H1 (cell line): ENCODE data around the gene GPHA2. TPM values are rescaled to one million over a fixed set of nuclear protein-coding genes. Genes with fewer than 3 reads are reported as not detected.
A peak's percentile ranks its signal among the peaks of the same experiment; 100 is the strongest.

Source experiments
- CTCF ChIA-PET: fragments of 300-600 bp; sonication (Branson Sonifier 250); formaldehyde crosslinking; loops from one replicate; lab custom pipeline; 2021; ENCODE audit not compliant: partially characterized antibody; lab: Charles Lee
- POLR2A ChIA-PET: fragments of 300-600 bp; sonication (Branson Sonifier 250); formaldehyde crosslinking; loops from one replicate; lab custom pipeline; 2021; ENCODE audit warnings: inconsistent platforms; ENCODE audit not compliant: partially characterized antibody; lab: Charles Lee
- DNase-seq, 2 experiments: peaks; one replicate each; pipeline versions ENCODE4 v3.0.0 to v3.0.0-alpha.2; 2010 to 2022; ENCODE audit warnings: low spot score in 2 of 2, low read depth in 1 of 2, mixed read lengths in 1 of 2
- FAIRE-seq: peaks from 2 replicates; lab custom pipeline; 2011; peaks lifted over from hg19 to GRCh38; lab: Jason Lieb, UNC
- H2AFZ ChIP-seq: 2 replicates; pipeline ENCODE4 v1.8.1; 2012; ENCODE audit warnings: low read length, inconsistent platforms
- H2AK5ac ChIP-seq: 2 replicates; pipeline ENCODE4 v1.6.1; 2013; ENCODE audit warnings: low read depth, low read length
- H2BK120ac ChIP-seq: replicated peaks from 2 replicates; pipeline ENCODE3; 2013; ENCODE audit warnings: low read depth, low read length, inconsistent platforms
- H2BK12ac ChIP-seq: 2 replicates; pipeline ENCODE4 v1.6.1; 2013; ENCODE audit warnings: low read depth, low read length
- H2BK15ac ChIP-seq: 2 replicates; pipeline ENCODE4 v1.6.1; 2013; ENCODE audit warnings: low read length
- H2BK20ac ChIP-seq: 2 replicates; pipeline ENCODE4 v1.6.1; 2013; ENCODE audit warnings: low read length
- H2BK5ac ChIP-seq: 2 replicates; pipeline ENCODE4 v1.6.1; 2013; ENCODE audit warnings: low read depth, low read length
- H3K14ac ChIP-seq: 2 replicates; pipeline ENCODE4 v1.6.1; 2013; ENCODE audit warnings: inconsistent platforms; ENCODE audit not compliant: insufficient read length
- H3K18ac ChIP-seq: 2 replicates; pipeline ENCODE4 v1.6.1; 2013; ENCODE audit warnings: low read length; ENCODE audit errors: extremely low read depth
- H3K23ac ChIP-seq: 2 replicates; pipeline ENCODE4 v1.6.1; 2013; ENCODE audit warnings: inconsistent platforms; ENCODE audit not compliant: insufficient read length
- H3K23me2 ChIP-seq: 2 replicates; pipeline ENCODE4 v1.6.1; 2013; ENCODE audit warnings: low read depth, low read length
- H3K27ac ChIP-seq: 2 replicates; pipeline ENCODE4 v1.6.1; 2011; ENCODE audit warnings: low read depth, low read length, inconsistent platforms
- H3K27me3 ChIP-seq, 4 experiments: replicated peaks in 1 of 4; 1 replicate in 1 of 4; 2 replicates in 3 of 4; pipeline versions ENCODE4 v1.6.1 to v1.8.1; 2011 to 2013; ENCODE audit warnings: low read length in 3 of 4, mild to moderate bottlenecking in 3 of 4, inconsistent platforms in 2 of 4, mixed read lengths in 2 of 4, moderate library complexity in 1 of 4; ENCODE audit not compliant: control insufficient read depth in 3 of 4, insufficient read depth in 3 of 4; ENCODE audit errors: extremely low read depth in 1 of 4
- H3K36me3 ChIP-seq, 4 experiments: 2 replicates each; pipeline versions ENCODE4 v1.6.1 to v1.8.1; 2011 to 2013; ENCODE audit warnings: mild to moderate bottlenecking in 4 of 4, low read length in 3 of 4, moderate library complexity in 2 of 4, control low read depth in 1 of 4, inconsistent platforms in 1 of 4; ENCODE audit not compliant: insufficient read depth in 4 of 4, control insufficient read depth in 2 of 4
- H3K4ac ChIP-seq: replicated peaks from 2 replicates; pipeline ENCODE3; 2013; ENCODE audit warnings: low read length, low read depth, mixed read lengths, inconsistent platforms; ENCODE audit not compliant: insufficient read length
- H3K4me1 ChIP-seq, 4 experiments: replicated peaks in 1 of 4; 1 replicate in 1 of 4; 2 replicates in 3 of 4; pipeline versions ENCODE4 v1.6.1 to v1.8.1; 2011 to 2013; ENCODE audit warnings: low read length in 3 of 4, inconsistent platforms in 2 of 4, mixed read lengths in 1 of 4; ENCODE audit not compliant: insufficient read depth in 4 of 4, control insufficient read depth in 3 of 4
- H3K4me2 ChIP-seq, 2 experiments: 2 replicates each; pipeline versions ENCODE4 v1.6.1 to v1.8.1; 2011 to 2013; ENCODE audit warnings: low read depth in 2 of 2, low read length in 2 of 2, control low read depth in 1 of 2, inconsistent platforms in 1 of 2, mild to moderate bottlenecking in 1 of 2; ENCODE audit not compliant: insufficient read depth in 1 of 2
- H3K4me3 ChIP-seq, 4 experiments: fragments of 200-600, 300-600 bp in 1 of 4; sonication (generic), shearing (Covaris generic), sonication (Bioruptor Twin) in 1 of 4; 2 replicates each; pipeline versions ENCODE4 v1.5.1 to v1.8.1; 2011 to 2016; ENCODE audit warnings: low read length in 4 of 4, low read depth in 3 of 4, control low read depth in 2 of 4, inconsistent platforms in 2 of 4, mild to moderate bottlenecking in 2 of 4, mixed read lengths in 1 of 4, moderate library complexity in 1 of 4; ENCODE audit not compliant: insufficient read depth in 2 of 4; ENCODE audit errors: extremely low read depth in 1 of 4
- H3K56ac ChIP-seq: replicated peaks from 2 replicates; pipeline ENCODE3; 2013; ENCODE audit warnings: low read depth, mild to moderate bottlenecking, mixed read lengths, low read length, inconsistent platforms; ENCODE audit not compliant: insufficient read length
- H3K79me1 ChIP-seq: 2 replicates; pipeline ENCODE4 v1.6.1; 2013; ENCODE audit warnings: low read depth, low read length, control low read depth
- H3K79me2 ChIP-seq, 2 experiments: 2 replicates each; pipeline versions ENCODE4 v1.6.1 to v1.8.1; 2012 to 2013; ENCODE audit warnings: low read length in 2 of 2, mild to moderate bottlenecking in 2 of 2, inconsistent platforms in 1 of 2; ENCODE audit not compliant: insufficient read depth in 2 of 2, control insufficient read depth in 1 of 2
- H3K9ac ChIP-seq, 4 experiments: replicated peaks in 1 of 4; 1 replicate in 1 of 4; 2 replicates in 3 of 4; pipeline versions ENCODE4 v1.6.1 to v1.8.1; 2011 to 2013; ENCODE audit warnings: low read depth in 3 of 4, low read length in 3 of 4, control low read depth in 2 of 4, mild to moderate bottlenecking in 2 of 4, moderate library complexity in 2 of 4, inconsistent platforms in 1 of 4; ENCODE audit errors: extremely low read depth in 1 of 4
- H3K9me3 ChIP-seq, 2 experiments: 2 replicates each; pipeline versions ENCODE4 v1.6.1 to v1.8.1; 2012 to 2013; ENCODE audit warnings: mild to moderate bottlenecking in 2 of 2, moderate library complexity in 2 of 2, control low read depth in 1 of 2, inconsistent platforms in 1 of 2, low read depth in 1 of 2, low read length in 1 of 2, mixed read lengths in 1 of 2; ENCODE audit not compliant: insufficient read depth in 2 of 2
- H4K20me1 ChIP-seq, 2 experiments: replicated peaks in 1 of 2; 2 replicates each; pipeline versions ENCODE3 to v1.8.1; 2011 to 2013; ENCODE audit warnings: inconsistent platforms in 2 of 2, low read length in 2 of 2, mild to moderate bottlenecking in 1 of 2; ENCODE audit not compliant: insufficient read depth in 2 of 2, control insufficient read depth in 1 of 2
- H4K5ac ChIP-seq: 2 replicates; pipeline ENCODE4 v1.6.1; 2013; ENCODE audit warnings: low read length, low read depth, mixed read lengths, inconsistent platforms; ENCODE audit not compliant: insufficient read length
- H4K8ac ChIP-seq: 2 replicates; pipeline ENCODE4 v1.8.0; 2013; ENCODE audit warnings: mild to moderate bottlenecking, moderate library complexity, low read length, inconsistent platforms; ENCODE audit not compliant: insufficient read depth; ENCODE audit errors: extremely low read depth
- H4K91ac ChIP-seq: replicated peaks from 2 replicates; pipeline ENCODE3; 2013; ENCODE audit warnings: low read length, mixed read lengths, inconsistent platforms; ENCODE audit not compliant: insufficient read length
- ASH2L ChIP-seq: fragments of 200-600, 300-600 bp; sonication (generic); IDR thresholded peaks from one replicate; pipeline ENCODE4 v1.7.1; 2017; ENCODE audit warnings: low read length
- CEBPB ChIP-seq: IDR thresholded peaks from 2 replicates; pipeline ENCODE4 v1.6.1; 2012; ENCODE audit warnings: low read depth, low read length
- CREB1 ChIP-seq: IDR thresholded peaks from 2 replicates; pipeline ENCODE4 v1.6.1; 2012; ENCODE audit warnings: inconsistent platforms
- MAFK ChIP-seq: IDR thresholded peaks from 2 replicates; pipeline ENCODE4 v1.6.1; 2012; ENCODE audit warnings: low read depth, mild to moderate bottlenecking, improper control_type of control experiment, low read length
- RNF2 ChIP-seq: fragments of 200-900, 300-1000 bp; sonication (generic); IDR thresholded peaks from 2 replicates; pipeline ENCODE4 v1.7.1; 2016; ENCODE audit warnings: borderline replicate concordance, low read depth, mild to moderate bottlenecking, antibody characterized with exemption, low read length; ENCODE audit not compliant: poor library complexity, severe bottlenecking; ENCODE audit errors: missing control alignments
- WGBS, 2 experiments: shearing (Covaris generic) in 1 of 2; methylation state at CpG; one replicate each; pipeline versions ENCODE4 v1.1.6 to v1.1.7; 2013 to 2015; ENCODE audit warnings: low lambda C conversion rate in 2 of 2, mixed read lengths in 2 of 2, inconsistent platforms in 1 of 2, low coverage in 1 of 2, missing lambda C conversion rate in 1 of 2; ENCODE audit not compliant: insufficient replicate concordance in 2 of 2, insufficient coverage in 1 of 2, insufficient read length in 1 of 2; ENCODE audit errors: extremely low coverage in 1 of 2, missing lambda C conversion rate in 1 of 2; 5-methylcytosine and 5-hydroxymethylcytosine counted together
- polyA plus RNA-seq, 7 experiments: library from polyadenylated mRNA; depleted of rRNA in 3 of 7; stranded (reverse) in 5 of 7; unstranded in 2 of 7; fragments of >200 nt in 5 of 7; fragments of 200-250 nt in 2 of 7; gene quantifications; 1 replicate in 5 of 7; 2 replicates in 1 of 7; 4 replicates in 1 of 7; pipeline versions ENCODE4 v1.2.1 to v1.2.3, GENCODE V29; 2011 to 2013; ENCODE audit warnings: missing spikeins in 2 of 7, mixed read lengths in 2 of 7
- total RNA-seq: library from RNA; stranded (reverse); fragmentation: NEBNext Ultra II Directional; extraction: Animal tissue kit (Norgen Biotek cat#: 25700); gene quantifications from 2 replicates; pipeline ENCODE4 v1.2.1, GENCODE V29; 2021

GPHA2 gene
- total and polyA plus RNA-seq, 2 of the 8 experiments (the other 6 are each of a cell fraction or from before 2014, with no cell fraction given), result 0.97 to 4.4 TPM

GRCh38 chr11:64933213-64933934, 2.3 kb downstream of the GPHA2 start:
- no peak overlapping the region for H3K4me3 ChIP-seq
- TF ChIP-seq RNF2 (no peak), ASH2L (no peak), CEBPB (no peak), CREB1 (no peak), MAFK (no peak)

More at GRCh38 chr11:64933213-64933934, 2.3 kb downstream of the GPHA2 start:
- no peak overlapping the region for H2BK20ac ChIP-seq
- FAIRE-seq (no peak), DNase-seq (no peak)
- no peak overlapping the region for H2BK5ac ChIP-seq
- POLR2A ChIA-PET, result interaction anchor here (0.6 to 0.7 kb wide), 2 partner anchors 36 to 111 kb away, joined by 3 to 4 read pairs; no protein-coding TSS in a partner anchor
- H3K4ac ChIP-seq, result no peak overlapping the region
- no peak overlapping the region for H2AK5ac ChIP-seq
- peaks cover 1 to 14% (median 7%) of the 10 kb centered on the region in 4 experiments for H3K4me1 ChIP-seq
- CTCF ChIA-PET, result interaction anchor here (0.6 to 4.6 kb wide), 14 partner anchors 9 to 85 kb away, joined by 3 to 20 read pairs (median 4); partner anchors contain the start of genes ARL2 and PPP2R5B
- no peak overlapping the region for H2AFZ ChIP-seq
- H4K5ac ChIP-seq, result no peak overlapping the region
- H3K27ac ChIP-seq, result no peak overlapping the region
- no peaks in the 10 kb centered on the region for H3K79me2 ChIP-seq
- H3K23me2 ChIP-seq, result peaks cover 2% of the 10 kb centered on the region; the same call in 1 of the 2 replicates
- H2BK120ac ChIP-seq, result no peak overlapping the region
- no peak overlapping the region for H4K91ac ChIP-seq
- H3K14ac ChIP-seq, result no peak overlapping the region
- no peak overlapping the region for H2BK12ac ChIP-seq
- peaks cover 0 to 4% of the 10 kb centered on the region in 2 experiments for H4K20me1 ChIP-seq
- H3K18ac ChIP-seq, result no peak overlapping the region
- H2BK15ac ChIP-seq, result no peak overlapping the region
- no peaks in the 10 kb centered on the region for H3K36me3 ChIP-seq
- 95% methylated on average over 12 of the region's 12 CpGs; no CpG with 5 or more reads in 1 of the 2 experiments for WGBS, 2 experiments
- H3K27me3 ChIP-seq, result no peaks in the 10 kb centered on the region; a peak in 1 of 7 replicates
- H3K23ac ChIP-seq, result no peak overlapping the region
- H3K4me2 ChIP-seq, result no peak overlapping the region
- H3K79me1 ChIP-seq, result no peaks in the 10 kb centered on the region
- no peak overlapping the region for H3K56ac ChIP-seq
- H3K9me3 ChIP-seq, result no peaks in the 10 kb centered on the region
- H4K8ac ChIP-seq, result peak overlapping the region; percentile 57; the same call in 1 of the 2 replicates
- H3K9ac ChIP-seq, result no peak overlapping the region; a peak in 1 of 7 replicates
